GM12891 (cell line): ENCODE results near the gene SSU72.

ENCODE experiments used
- POLR2A ChIP-seq: IDR thresholded peaks from 2 replicates; pipeline ENCODE4 v1.6.1; 2011; ENCODE audit warnings: low read depth, low read length, control low read depth
- POLR2AphosphoS5 ChIP-seq: IDR thresholded peaks from 2 replicates; pipeline ENCODE4 v1.6.1; 2011; ENCODE audit warnings: low read depth, low read length, control low read depth

DNA sequence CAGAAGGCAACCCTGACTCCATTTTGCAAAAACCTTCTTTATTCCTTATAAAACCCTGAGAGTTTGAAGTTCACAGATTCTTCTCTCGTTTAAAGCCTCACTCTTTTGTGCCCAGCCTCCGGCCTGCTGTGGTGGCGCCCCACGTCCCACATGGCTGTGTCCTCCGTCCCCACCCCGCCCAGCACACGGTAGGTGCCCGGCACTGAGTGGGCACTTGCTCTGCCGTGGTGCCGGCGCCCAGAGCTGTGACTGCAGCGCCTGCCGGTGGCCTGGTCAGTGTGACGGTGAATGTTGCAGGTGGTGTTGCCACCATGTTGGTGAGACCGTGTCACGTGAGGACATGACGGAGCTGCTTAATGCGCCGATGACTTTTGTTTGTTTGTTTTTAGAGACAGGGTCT, 53.3 kb downstream of the SSU72 start:
- TF ChIP-seq POLR2AphosphoS5 (no peak), POLR2A (no peak)
